ENCODE results near the gene PXMP4.

DNA sequence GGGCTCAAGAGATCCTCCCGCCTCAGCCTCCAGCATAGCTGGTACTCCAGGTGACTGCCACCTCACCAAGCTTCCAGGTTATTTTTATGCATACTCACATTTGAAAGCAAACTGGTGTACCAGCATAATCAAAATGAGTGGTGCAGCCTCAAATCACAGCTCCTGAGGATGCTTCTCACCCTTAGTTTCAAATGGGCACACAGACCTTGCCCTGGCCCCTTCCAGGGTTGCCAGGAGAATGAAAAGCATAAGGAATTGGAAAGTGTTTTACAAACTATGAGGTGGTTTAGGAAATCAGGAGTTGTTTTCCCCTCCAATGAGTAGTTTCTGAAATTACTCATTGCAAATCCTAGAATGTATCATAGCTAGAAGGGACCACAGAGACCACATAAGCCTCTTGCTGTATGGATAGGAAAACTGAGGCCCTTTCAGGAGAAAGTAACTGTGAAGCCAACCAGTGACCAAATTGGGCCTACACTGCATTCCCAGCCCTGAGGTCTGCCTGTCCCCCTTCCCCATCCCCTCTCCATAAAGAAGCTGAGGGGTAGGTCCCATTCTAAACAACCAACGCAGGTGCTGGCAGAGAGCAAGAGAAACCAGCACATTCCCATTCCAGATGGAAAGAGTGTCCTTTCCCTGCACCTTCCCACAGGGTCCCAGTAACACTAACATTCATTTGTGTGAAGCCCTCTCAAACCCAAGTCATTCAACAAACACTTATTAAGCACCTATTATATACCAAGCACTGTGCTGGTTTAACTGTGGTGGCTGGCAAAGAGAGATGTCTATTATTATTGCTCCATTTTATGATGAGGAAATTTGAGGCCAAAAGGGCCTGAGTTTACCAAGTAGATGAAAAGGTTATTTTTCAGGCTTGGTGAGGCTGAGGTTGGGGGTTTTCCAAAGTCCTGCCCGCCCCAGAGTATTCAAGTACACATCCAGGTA is 31.8 kb downstream of the PXMP4 start:
- no peak for TF ChIP-seq EZH2 (IDR thresholded peaks at IDR 0.05; ENCODE audit: borderline replicate concordance, insufficient read depth, low read length, poor library complexity, severe bottlenecking)
- TF ChIP-seq, protein P1, sequence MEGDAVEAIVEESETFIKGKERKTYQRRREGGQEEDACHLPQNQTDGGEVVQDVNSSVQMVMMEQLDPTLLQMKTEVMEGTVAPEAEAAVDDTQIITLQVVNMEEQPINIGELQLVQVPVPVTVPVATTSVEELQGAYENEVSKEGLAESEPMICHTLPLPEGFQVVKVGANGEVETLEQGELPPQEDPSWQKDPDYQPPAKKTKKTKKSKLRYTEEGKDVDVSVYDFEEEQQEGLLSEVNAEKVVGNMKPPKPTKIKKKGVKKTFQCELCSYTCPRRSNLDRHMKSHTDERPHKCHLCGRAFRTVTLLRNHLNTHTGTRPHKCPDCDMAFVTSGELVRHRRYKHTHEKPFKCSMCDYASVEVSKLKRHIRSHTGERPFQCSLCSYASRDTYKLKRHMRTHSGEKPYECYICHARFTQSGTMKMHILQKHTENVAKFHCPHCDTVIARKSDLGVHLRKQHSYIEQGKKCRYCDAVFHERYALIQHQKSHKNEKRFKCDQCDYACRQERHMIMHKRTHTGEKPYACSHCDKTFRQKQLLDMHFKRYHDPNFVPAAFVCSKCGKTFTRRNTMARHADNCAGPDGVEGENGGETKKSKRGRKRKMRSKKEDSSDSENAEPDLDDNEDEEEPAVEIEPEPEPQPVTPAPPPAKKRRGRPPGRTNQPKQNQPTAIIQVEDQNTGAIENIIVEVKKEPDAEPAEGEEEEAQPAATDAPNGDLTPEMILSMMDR (IDR thresholded peaks at IDR 0.05; ENCODE audit: poor library complexity, severe bottlenecking) = no peak

Measured in neural cell (in vitro differentiated cells).